PC-3 (cell line): ENCODE measurements around the gene TMEM62. TPM values are rescaled to one million over a fixed set of nuclear protein-coding genes. Genes with fewer than 3 reads are reported as not detected.
"Not testable (repeated sequence)": the region's sequence is repeated elsewhere in the genome, so short reads cannot be mapped to it uniquely, and the experiment has no call there.

Experiments
- ATAC-seq: fragments of 200-7000 bp; cut with Tn5 transposase; 2 replicates; pipeline ENCODE4 v1.9.1; 2020; ENCODE audit warnings: mild to moderate bottlenecking, moderate library complexity
- BruUV-seq: library from RNA; stranded (reverse); fragments of 400-500 nt; replicated peaks from 2 replicates; lab custom pipeline; 2021; lab: Mats Ljungman, UMichigan
- CTCF ChIA-PET: fragments of 300-600 bp; sonication (Branson Sonifier 250); formaldehyde crosslinking; loops from one replicate; lab custom pipeline; 2022; ENCODE audit warnings: antibody characterized with exemption; lab: Charles Lee
- POLR2A ChIA-PET: fragments of 300-600 bp; sonication (Branson Sonifier 250); formaldehyde crosslinking; loops from one replicate; lab custom pipeline; 2022; ENCODE audit warnings: antibody characterized with exemption; ENCODE audit not compliant: unreplicated experiment; lab: Charles Lee
- DNase-seq: peaks from one replicate; pipeline ENCODE4 v3.0.0-alpha.2; 2015
- H2AFZ ChIP-seq: fragments of 300-600 bp; sonication (generic); 2 replicates; pipeline ENCODE4 v1.6.0; 2016; ENCODE audit warnings: antibody characterized with exemption, low read length
- H3F3A ChIP-seq: fragments of 300-600 bp; sonication (generic); one replicate; pipeline ENCODE4 v1.6.0; 2017; ENCODE audit warnings: antibody characterized with exemption, low read length, control low read depth, mild to moderate bottlenecking; ENCODE audit not compliant: unreplicated experiment
- H3K27ac ChIP-seq: fragments of 300-600 bp; sonication (generic); 2 replicates; pipeline ENCODE4 v1.5.1; 2016; ENCODE audit warnings: mild to moderate bottlenecking, low read length
- H3K27me3 ChIP-seq: fragments of 300-600 bp; sonication (generic); 2 replicates; pipeline ENCODE4 v1.6.1; 2016; ENCODE audit warnings: low read length, mixed read lengths
- H3K36me3 ChIP-seq: fragments of 300-600 bp; sonication (generic); 2 replicates; pipeline ENCODE4 v1.6.1; 2016; ENCODE audit warnings: low read depth, mixed run types, low read length, mixed read lengths
- H3K4me1 ChIP-seq: fragments of 300-600 bp; sonication (generic); 2 replicates; pipeline ENCODE4 v1.5.1; 2016; ENCODE audit warnings: low read length; ENCODE audit not compliant: insufficient read depth
- H3K4me2 ChIP-seq: fragments of 300-600 bp; sonication (generic); 2 replicates; pipeline ENCODE4 v1.6.0; 2016; ENCODE audit warnings: low read length
- H3K4me3 ChIP-seq: fragments of 300-600 bp; sonication (generic); 2 replicates; pipeline ENCODE4 v1.5.1; 2016; ENCODE audit warnings: mild to moderate bottlenecking, low read length, mixed read lengths
- H3K79me2 ChIP-seq: fragments of 300-600 bp; sonication (generic); 2 replicates; pipeline ENCODE4 v1.6.1; 2017; ENCODE audit warnings: low read length, mixed read lengths
- H3K9ac ChIP-seq: fragments of 300-600 bp; sonication (generic); 2 replicates; pipeline ENCODE4 v1.6.0; 2016; ENCODE audit warnings: mild to moderate bottlenecking, low read length
- H3K9me2 ChIP-seq: fragments of 300-600 bp; sonication (generic); replicated peaks from 2 replicates; pipeline ENCODE4 v1.6.1; 2016; ENCODE audit warnings: mixed run types, low read length, mixed read lengths
- H3K9me3 ChIP-seq: fragments of 300-600 bp; sonication (generic); 2 replicates; pipeline ENCODE4 v1.6.1; 2016; ENCODE audit warnings: low read length, mixed read lengths
- H4K20me1 ChIP-seq: fragments of 300-600 bp; sonication (generic); 2 replicates; pipeline ENCODE4 v1.6.1; 2016; ENCODE audit warnings: low read length, mixed read lengths
- EZH2 ChIP-seq: fragments of 300-600 bp; sonication (generic); IDR thresholded peaks from one replicate; pipeline ENCODE4 v1.6.1; 2017; ENCODE audit warnings: antibody characterized with exemption, mild to moderate bottlenecking, low read length; ENCODE audit not compliant: unreplicated experiment
- intact Hi-C: fragments of 100-400 bp; cut with micrococcal nuclease; formaldehyde crosslinking; loops from 2 replicates; pipeline ENCODE4 v1.9.0; 2023
- total RNA-seq: library from RNA; depleted of rRNA; stranded (reverse); fragments of >200 nt; gene quantifications from 2 replicates; pipeline ENCODE4 v1.2.3, GENCODE V29; 2014
- TF ChIP-seq, protein P1 (sequence below): fragments of 300-600 bp; sonication (generic); conservative IDR thresholded peaks from 2 replicates; pipeline ENCODE4 v1.5.1; 2017; ENCODE audit warnings: antibody characterized with exemption, low read depth, mild to moderate bottlenecking, low read length

TMEM62 gene
- total RNA-seq, 1 experiment from 2014 or later: 19.6 TPM

DNA sequence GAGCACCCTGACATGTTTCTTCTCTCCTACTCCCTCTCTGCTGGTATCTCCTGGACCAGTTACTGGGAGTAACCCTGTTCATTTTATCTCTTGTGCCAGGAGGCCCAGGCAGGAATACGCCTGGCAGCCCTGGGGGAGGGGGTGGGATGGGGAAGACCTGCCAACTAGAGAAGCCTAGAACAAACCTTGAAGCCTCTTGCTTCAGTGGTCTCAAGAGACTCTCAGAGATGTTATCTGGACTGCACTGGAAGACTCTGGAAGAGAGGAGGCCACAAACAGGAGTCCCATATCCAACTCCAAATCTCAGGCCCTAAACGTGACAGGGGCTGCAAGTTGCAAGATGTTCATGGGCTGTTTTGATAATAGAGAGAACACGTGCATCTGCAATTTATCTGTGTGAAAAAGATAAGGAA lies 87.6 kb downstream of the TMEM62 start, which contains the start of gene EPB42:
EPB42 (minus strand) TSS at position 28 of the 413 bp plus-strand sequence. CDS start 193 bp downstream, outside the sequence.
- TF ChIP-seq, protein P1, sequence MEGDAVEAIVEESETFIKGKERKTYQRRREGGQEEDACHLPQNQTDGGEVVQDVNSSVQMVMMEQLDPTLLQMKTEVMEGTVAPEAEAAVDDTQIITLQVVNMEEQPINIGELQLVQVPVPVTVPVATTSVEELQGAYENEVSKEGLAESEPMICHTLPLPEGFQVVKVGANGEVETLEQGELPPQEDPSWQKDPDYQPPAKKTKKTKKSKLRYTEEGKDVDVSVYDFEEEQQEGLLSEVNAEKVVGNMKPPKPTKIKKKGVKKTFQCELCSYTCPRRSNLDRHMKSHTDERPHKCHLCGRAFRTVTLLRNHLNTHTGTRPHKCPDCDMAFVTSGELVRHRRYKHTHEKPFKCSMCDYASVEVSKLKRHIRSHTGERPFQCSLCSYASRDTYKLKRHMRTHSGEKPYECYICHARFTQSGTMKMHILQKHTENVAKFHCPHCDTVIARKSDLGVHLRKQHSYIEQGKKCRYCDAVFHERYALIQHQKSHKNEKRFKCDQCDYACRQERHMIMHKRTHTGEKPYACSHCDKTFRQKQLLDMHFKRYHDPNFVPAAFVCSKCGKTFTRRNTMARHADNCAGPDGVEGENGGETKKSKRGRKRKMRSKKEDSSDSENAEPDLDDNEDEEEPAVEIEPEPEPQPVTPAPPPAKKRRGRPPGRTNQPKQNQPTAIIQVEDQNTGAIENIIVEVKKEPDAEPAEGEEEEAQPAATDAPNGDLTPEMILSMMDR: no peak
- no peak for TF ChIP-seq EZH2
- no peak for ATAC-seq
- no peaks in the 10 kb centered on the region for H3K9me2 ChIP-seq
- DNase-seq: no peak
- H3K27ac ChIP-seq: no peak within 1 kb of the TSS
- no peaks in the 10 kb centered on the region for H3K9me3 ChIP-seq
- intact Hi-C loops: no loop called here
- H3K27me3 ChIP-seq: no peaks in the 10 kb centered on the region
- no peaks in the 10 kb centered on the region for H3K79me2 ChIP-seq
- H3K9ac ChIP-seq: no peak within 1 kb of the TSS
- no peaks in the 10 kb centered on the region for H4K20me1 ChIP-seq
- POLR2A ChIA-PET: no interaction called here
- no peak within 1 kb of the TSS for H2AFZ ChIP-seq
- H3K4me2 ChIP-seq: no peak within 1 kb of the TSS
- no peaks in the 10 kb centered on the region; the same call in 1 of the 2 replicates for H3K36me3 ChIP-seq
- no TSS peak for BruUV-seq
- CTCF ChIA-PET: no interaction called here
- peaks cover 5% of the 10 kb centered on the region; the same call in 1 of the 2 replicates for H3K4me1 ChIP-seq
- no peak within 1 kb of the TSS for H3K4me3 ChIP-seq
- no peaks in the 10 kb centered on the region for H3F3A ChIP-seq

DNA sequence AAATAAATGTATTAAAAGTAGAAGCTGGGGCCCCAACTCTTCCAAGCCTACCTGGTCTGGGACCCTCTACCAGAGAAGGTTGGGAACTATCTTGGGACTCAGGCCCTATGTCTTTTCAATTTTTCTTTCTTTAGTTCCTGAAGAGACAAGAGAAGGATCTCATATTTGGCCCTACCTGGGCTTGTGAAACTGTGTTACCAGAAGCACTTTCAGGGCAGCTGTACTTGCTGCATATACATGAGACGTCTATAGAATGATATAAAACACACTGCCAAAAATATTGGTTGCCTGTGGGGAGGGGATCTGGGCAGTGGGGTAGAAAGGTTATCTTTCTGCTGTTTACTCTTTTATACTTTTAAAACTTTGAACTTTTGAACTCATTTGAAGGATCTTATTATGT lies 88.0 kb downstream of the TMEM62 start:
- H3F3A ChIP-seq: no peaks in the 10 kb centered on the region
- H3K9me3 ChIP-seq: no peaks in the 10 kb centered on the region
- DNase-seq (no peak), ATAC-seq (no peak)
- peaks cover under 1% of the 10 kb centered on the region; the same call in 1 of the 2 replicates for H3K4me1 ChIP-seq
- H3K27ac ChIP-seq: no peak overlapping the region
- no peak overlapping the region for H2AFZ ChIP-seq
- no peak overlapping the region for H3K4me3 ChIP-seq
- TF ChIP-seq, protein P1: no peak
- TF ChIP-seq EZH2: no peak
- no peaks in the 10 kb centered on the region for H3K9me2 ChIP-seq
- ChIA-PET POLR2A (no interaction called here), CTCF (no interaction called here)
- intact Hi-C loops: no loop called here
- H3K27me3 ChIP-seq: no peaks in the 10 kb centered on the region
- BruUV-seq: no TSS peak
- H3K36me3 ChIP-seq: no peaks in the 10 kb centered on the region; the same call in 1 of the 2 replicates
- no peak overlapping the region for H3K4me2 ChIP-seq
- no peaks in the 10 kb centered on the region for H3K79me2 ChIP-seq
- H4K20me1 ChIP-seq: no peaks in the 10 kb centered on the region
- H3K9ac ChIP-seq: no peak overlapping the region

DNA sequence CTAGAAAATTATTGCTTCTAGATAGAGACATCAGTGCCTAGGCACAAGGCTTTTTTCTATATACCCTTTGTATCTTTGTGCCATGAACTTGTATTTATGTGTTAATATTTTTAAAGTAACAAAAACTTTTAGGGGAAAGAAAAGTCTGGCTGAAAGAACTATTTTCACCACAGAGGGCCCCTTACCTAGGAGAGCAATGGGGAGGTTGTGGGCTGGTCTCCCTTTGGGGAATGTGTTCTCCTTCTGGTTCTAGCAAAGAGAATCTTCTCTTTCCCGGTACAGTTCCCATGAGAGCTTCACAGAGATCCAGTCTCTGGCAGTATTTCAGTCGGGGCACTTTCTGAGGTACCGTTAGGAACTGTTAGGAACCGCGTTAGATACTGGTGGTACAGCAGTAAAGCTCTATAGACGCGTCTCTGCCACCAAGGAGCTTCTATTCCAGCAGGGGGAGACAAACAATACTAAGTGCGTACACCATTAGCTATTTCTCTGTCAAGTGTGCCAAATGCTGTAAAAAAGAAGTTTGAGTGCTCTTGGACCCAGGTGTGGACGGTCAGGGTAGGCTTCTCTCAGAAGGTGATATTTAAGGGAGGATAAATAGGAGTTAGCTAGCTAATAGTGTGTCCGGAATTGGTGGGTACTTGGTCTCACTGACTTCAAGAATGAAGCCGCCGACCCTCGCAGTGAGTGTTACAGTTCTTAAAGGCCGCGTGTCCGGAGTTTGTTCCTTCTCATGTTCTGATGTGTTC lies 92.0 kb downstream of the TMEM62 start:
- no peaks in the 10 kb centered on the region; the same call in 1 of the 2 replicates for H3K27me3 ChIP-seq
- intact Hi-C loops: loop anchor here (1.0 kb wide), 1 partner anchor 60 kb away; no protein-coding TSS in a partner anchor
- H3K27ac ChIP-seq: no peak overlapping the region
- no peaks in the 10 kb centered on the region for H3K4me1 ChIP-seq
- no peaks in the 10 kb centered on the region for H3K9me2 ChIP-seq
- ChIA-PET POLR2A (interaction anchor here (0.6 kb wide), 1 partner anchor 286 kb away, joined by 4 read pairs; no protein-coding TSS in a partner anchor), CTCF (interaction anchor here (0.6 to 2.1 kb wide), 8 partner anchors 19 to 112 kb away, joined by 3 to 58 read pairs (median 4); no protein-coding TSS in a partner anchor)
- H4K20me1 ChIP-seq: no peaks in the 10 kb centered on the region
- no peak overlapping the region for H2AFZ ChIP-seq
- H3K36me3 ChIP-seq: no peaks in the 10 kb centered on the region; the same call in 1 of the 2 replicates
- H3K9me3 ChIP-seq: no peaks in the 10 kb centered on the region
- no peak overlapping the region for H3K4me2 ChIP-seq
- H3K4me3 ChIP-seq: no peak overlapping the region
- no peak for TF ChIP-seq EZH2
- TF ChIP-seq, protein P1: peak; percentile 93
- no peak overlapping the region for H3K9ac ChIP-seq
- ATAC-seq: peak; percentile 99
- no peaks in the 10 kb centered on the region for H3K79me2 ChIP-seq
- peak; percentile 84 for DNase-seq
- no TSS peak for BruUV-seq
- no peaks in the 10 kb centered on the region for H3F3A ChIP-seq

DNA sequence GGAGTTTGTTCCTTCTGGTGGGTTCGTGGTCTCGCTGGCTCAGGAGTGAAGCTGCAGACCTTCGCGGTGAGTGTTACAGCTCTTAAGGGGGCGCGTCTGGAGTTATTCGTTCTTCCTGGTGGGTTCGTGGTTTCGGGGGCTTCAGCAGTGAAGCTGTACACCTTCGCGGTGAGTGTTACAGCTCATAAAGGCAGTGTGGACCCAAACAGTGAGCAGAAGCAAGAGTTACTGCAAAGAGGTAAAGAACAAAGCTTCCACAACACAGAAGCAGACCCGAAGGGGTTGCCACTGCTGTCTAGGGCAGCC lies 92.5 kb downstream of the TMEM62 start:
- not testable (repeated sequence) for H3K9ac ChIP-seq, H3K4me2 ChIP-seq, H4K20me1 ChIP-seq, H3K27me3 ChIP-seq, H3K79me2 ChIP-seq, ATAC-seq, DNase-seq, BruUV-seq, H3K9me3 ChIP-seq, H3F3A ChIP-seq, H3K9me2 ChIP-seq, H3K36me3 ChIP-seq, H3K4me1 ChIP-seq, H3K27ac ChIP-seq, H2AFZ ChIP-seq, H3K4me3 ChIP-seq
- intact Hi-C loops: loop anchor here (1.0 kb wide), 1 partner anchor 59 kb away; no protein-coding TSS in a partner anchor
- POLR2A ChIA-PET: interaction anchor here (0.6 kb wide), 1 partner anchor 286 kb away, joined by 4 read pairs; no protein-coding TSS in a partner anchor
- CTCF ChIA-PET: interaction anchor here (0.6 to 2.1 kb wide), 6 partner anchors 19 to 112 kb away, joined by 3 to 58 read pairs (median 6); no protein-coding TSS in a partner anchor
